Bone marrow (tissue), 2 donors: ENCODE results near the gene TESK1.

Experiments
- DNase-seq, 2 donors: peaks; one replicate each; lab custom pipeline; 2025; lab: John Stamatoyannopoulos, UW

TESK1 gene

GRCh38 chr9:35646533-35647265, 41.6 kb downstream of the TESK1 start:
- DNase-seq, result peak; percentile 73 to 78

DNA sequence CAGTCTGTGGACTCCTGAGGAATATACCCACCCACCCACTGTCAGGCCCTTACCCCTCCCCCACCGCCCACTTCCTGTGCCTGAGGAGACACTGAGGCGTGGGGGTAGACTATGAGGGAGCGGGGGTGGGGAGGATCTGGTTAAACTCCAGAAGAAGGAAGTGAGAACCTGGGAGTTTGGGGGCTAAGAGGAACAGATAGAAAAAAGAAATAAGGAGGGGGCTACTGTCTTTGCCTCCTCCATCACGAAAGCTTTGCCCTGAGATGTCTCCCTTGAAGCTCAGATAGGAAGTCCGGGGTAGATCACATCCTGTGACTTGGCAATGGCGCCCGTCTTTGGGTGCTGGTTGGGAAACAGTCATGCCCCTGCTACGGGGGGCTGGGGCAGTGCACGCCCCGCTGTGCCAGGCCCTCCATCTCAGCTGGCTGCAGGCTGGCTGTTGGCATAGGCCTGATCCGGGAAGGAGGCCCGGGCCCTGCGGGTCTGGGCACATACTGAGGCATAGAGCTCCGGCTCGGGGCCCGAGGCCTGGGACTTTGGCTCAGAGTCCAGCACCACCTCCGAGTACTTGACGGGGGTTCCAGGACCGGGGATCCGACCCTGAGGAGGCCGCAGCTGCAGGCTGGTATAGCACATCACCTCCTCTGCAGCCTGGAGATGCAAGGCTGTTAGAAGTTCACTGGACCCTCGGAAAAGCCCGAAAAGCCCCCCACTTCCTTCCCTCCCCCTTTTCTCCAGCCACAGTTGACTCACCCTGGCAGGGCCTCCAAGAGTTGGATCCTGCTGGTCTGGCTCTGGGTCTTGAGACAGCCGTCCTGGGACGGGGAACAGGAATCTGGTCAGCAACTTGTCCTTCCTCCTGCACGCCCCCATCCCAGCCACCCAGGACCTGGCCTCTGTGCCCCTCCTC, 44.6 kb downstream of the TESK1 start:
- peak in 1 of 2 donors; percentile 56 for DNase-seq

GRCh38 chr9:35650341-35651158, 45.5 kb downstream of the TESK1 start, which contains the start of gene SIT1:
Gene SIT1 (minus strand): TSS chr9:35650931. CDS start chr9:35650853, 78 bp downstream.
- no peak for DNase-seq

GRCh38 chr9:35651956-35652828, 47.1 kb downstream of the TESK1 start:
- DNase-seq, result no peak

- DNase-seq, result no peak
Measured at GRCh38 chr9:35652829-35653209, 47.8 kb downstream of the TESK1 start.

- no peak for DNase-seq
Measured at GRCh38 chr9:35653611-35654010, 48.5 kb downstream of the TESK1 start.

DNA sequence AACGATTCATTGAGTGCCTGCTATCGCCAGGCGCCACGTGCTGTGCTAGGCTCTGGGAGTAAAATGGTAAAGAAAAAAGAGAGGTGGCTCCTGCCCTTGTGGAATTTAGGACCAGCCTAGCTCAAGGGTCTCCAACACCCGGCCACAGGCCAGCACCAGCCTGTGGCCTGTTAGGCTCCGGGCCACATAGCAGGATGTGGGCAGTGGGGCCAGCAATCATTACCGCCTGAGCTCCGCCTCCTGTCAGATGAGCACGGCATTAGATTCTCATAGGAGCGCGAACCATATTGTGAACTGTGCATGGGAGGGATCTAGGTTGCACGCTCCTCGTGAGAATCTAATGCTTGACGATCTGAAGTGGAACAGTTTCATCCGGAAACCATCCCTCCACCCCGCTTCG, 51.3 kb downstream of the TESK1 start:
- DNase-seq, result no peak

GRCh38 chr9:35656831-35657545, 51.9 kb downstream of the TESK1 start:
- DNase-seq, result no peak

DNA sequence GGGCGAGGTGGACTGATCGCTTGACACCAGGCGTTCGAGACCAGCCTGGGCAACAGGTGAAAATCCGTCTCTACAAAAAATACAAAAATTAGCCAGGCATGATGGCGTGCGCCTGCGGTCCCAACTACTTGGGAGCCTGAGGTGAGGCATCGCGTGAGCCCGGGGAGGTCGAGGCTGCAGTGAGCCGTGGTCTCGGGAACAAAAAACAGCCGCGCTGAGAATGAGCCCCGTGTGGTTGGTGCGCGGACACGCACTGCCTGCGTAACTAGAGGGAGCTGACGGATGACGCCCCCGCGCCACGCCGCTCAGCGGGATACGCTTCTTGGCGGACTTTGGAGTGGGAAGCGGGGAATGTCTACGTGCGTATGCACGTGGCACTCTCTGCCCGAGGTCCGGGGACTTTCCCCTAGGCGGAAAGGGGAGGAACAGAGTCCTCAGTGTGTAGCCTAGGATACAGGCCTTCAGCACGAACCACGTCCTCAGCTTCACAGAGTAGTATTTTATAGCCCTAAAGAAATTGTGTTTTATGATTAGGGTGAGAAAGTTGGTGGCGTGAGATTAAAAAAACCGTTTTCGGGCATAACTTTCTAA, 52.6 kb downstream of the TESK1 start, which contains the start of gene RMRP:
Gene RMRP, minus strand, starts transcription at position 474 of the 591 bp plus-strand sequence.
- peak; percentile 63 to 90 for DNase-seq

DNA sequence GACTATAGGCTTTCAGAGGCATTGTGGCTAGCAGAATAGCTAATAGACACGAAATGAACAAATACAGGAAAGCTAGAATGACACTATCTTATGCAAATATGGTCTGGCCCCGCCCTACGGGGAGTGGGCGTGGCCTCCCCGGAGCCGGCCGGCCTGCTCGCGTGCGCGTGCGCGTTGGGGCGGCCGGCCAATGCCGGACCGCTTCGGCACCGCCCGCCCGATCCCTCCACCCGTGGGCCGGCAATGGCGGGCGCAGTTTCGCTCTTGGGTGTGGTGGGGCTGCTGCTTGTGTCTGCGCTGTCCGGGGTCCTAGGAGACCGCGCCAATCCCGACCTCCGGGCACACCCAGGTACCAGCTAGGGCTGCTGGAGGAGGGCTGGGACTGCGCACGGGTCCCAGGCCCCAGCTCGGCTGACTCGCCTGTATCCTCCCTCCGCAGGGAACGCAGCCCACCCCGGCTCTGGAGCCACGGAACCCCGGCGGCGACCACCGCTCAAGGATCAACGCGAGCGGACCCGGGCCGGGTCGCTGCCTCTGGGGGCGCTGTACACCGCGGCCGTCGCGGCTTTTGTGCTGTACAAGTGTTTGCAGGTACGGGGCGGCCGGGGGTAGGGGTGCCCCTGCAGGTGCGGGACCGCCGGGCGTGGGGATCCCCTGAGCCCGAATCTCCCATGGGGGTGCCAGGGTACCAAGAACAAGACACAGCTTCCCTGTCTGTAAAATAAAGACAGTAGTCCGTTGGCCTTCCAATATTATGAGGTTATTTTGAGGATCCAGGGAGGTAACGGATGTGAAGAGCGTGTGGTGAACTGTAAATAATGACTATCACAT, 53.3 kb downstream of the TESK1 start, which contains the start of gene CCDC107:
Gene CCDC107, plus strand, starts transcription at position 156 of the 831 bp plus-strand sequence. Its CDS starts 88 bp downstream, at position 244.
- peak; percentile 67 to 79 for DNase-seq

- no peak for DNase-seq
Measured at GRCh38 chr9:35658968-35659220, 53.8 kb downstream of the TESK1 start.

DNA sequence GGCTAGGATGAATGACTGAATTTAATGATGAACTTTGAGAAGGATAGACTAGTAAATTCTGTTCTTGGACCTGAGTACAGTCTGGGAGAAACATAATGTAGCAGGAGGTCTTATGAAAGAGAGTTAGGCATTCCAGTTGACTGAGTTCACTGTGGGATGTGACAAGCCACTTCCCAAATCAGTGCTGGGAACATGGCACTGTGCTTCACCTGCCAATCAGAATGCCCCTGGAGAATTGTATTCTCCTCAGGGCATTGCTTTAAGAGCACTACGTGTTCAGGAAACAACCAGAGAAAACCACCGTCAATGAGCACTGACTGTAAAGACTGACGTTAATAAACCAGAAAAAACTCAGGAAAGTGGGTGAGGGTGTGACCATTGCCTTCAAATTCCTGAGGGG, 54.3 kb downstream of the TESK1 start:
- no peak for DNase-seq
